ENCODE data around the gene BEND7. TPM values are rescaled to one million over a fixed set of nuclear protein-coding genes. Genes with fewer than 3 reads are reported as not detected.
"Not testable (repeated sequence)": the region's sequence is repeated elsewhere in the genome, so short reads cannot be mapped to it uniquely, and the experiment has no call there.

BEND7 gene
- total RNA-seq, 3 donors from 2014 or later: 9.9 to 19.3 (median 17.7) TPM

DNA sequence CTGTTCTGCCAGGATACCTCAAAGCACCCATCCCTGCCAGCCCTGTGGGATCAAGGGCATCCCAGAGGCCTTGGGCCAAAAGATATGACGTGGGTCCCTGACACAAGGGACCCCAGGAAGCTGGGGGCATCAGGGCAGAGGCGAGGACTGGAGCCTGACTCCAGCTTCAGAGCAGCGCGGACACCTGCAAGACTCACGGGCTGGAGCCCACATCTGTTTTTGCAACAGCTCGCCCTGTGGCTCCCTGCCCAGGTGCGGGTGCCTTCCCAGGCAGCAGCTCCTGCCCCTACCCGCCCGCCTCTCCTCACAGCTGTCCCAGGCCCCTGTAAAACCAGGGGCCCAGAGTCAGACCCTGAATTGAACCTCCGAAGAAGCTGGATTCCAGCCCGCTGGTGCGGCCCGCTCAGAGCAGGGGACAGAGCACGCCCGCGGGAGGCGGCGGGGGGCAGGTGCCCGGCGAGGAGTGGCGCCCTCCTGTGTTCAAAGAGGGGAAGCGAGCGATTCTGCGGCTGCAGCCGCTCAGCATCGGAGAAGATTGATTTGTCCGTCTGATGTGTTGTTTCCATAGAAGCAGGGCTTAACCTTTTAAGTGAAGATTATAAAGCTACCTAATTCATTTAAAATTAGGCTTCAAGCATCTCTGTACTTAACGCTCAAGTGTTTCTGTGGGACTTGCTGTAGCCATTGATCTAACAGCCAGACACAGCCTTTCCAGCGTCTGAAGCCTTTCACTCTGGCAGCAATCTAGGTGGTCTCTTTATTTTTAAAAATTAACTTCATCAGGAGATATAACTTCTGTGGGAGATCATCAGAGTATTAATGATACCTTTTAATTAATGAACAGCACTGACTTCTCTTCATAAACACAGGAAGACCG, 88.4 kb downstream of the BEND7 start:
- Histone ChIP-seq H3K4me3 (peak overlapping the region; percentile 23 to 60 (median 45)), H3K27me3 (peaks cover 0 to 4% of the 10 kb centered on the region in 2 donors), H3K36me3 (no peaks in the 10 kb centered on the region), H3K9me3 (no peaks in the 10 kb centered on the region), H3K27ac (no peak overlapping the region), H3K4me1 (no peaks in the 10 kb centered on the region)
- no peak for TF ChIP-seq POLR2AphosphoS5 (IDR thresholded peaks at IDR 0.05)
- TF ChIP-seq POLR2A (IDR thresholded peaks at IDR 0.05): no peak
- TF ChIP-seq, protein P1, sequence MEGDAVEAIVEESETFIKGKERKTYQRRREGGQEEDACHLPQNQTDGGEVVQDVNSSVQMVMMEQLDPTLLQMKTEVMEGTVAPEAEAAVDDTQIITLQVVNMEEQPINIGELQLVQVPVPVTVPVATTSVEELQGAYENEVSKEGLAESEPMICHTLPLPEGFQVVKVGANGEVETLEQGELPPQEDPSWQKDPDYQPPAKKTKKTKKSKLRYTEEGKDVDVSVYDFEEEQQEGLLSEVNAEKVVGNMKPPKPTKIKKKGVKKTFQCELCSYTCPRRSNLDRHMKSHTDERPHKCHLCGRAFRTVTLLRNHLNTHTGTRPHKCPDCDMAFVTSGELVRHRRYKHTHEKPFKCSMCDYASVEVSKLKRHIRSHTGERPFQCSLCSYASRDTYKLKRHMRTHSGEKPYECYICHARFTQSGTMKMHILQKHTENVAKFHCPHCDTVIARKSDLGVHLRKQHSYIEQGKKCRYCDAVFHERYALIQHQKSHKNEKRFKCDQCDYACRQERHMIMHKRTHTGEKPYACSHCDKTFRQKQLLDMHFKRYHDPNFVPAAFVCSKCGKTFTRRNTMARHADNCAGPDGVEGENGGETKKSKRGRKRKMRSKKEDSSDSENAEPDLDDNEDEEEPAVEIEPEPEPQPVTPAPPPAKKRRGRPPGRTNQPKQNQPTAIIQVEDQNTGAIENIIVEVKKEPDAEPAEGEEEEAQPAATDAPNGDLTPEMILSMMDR (IDR thresholded peaks at IDR 0.05): peak; percentile 67 to 82 (median 75)
- DNase-seq (ENCODE audit: low spot score in 2 of 2): peak; percentile 21 to 70
- intact Hi-C loops (cut with DNase I; ENCODE audit: low total_unique reads): loop anchor here (5.0 kb wide), 1 partner anchor 493 kb away; no protein-coding TSS in a partner anchor

DNA sequence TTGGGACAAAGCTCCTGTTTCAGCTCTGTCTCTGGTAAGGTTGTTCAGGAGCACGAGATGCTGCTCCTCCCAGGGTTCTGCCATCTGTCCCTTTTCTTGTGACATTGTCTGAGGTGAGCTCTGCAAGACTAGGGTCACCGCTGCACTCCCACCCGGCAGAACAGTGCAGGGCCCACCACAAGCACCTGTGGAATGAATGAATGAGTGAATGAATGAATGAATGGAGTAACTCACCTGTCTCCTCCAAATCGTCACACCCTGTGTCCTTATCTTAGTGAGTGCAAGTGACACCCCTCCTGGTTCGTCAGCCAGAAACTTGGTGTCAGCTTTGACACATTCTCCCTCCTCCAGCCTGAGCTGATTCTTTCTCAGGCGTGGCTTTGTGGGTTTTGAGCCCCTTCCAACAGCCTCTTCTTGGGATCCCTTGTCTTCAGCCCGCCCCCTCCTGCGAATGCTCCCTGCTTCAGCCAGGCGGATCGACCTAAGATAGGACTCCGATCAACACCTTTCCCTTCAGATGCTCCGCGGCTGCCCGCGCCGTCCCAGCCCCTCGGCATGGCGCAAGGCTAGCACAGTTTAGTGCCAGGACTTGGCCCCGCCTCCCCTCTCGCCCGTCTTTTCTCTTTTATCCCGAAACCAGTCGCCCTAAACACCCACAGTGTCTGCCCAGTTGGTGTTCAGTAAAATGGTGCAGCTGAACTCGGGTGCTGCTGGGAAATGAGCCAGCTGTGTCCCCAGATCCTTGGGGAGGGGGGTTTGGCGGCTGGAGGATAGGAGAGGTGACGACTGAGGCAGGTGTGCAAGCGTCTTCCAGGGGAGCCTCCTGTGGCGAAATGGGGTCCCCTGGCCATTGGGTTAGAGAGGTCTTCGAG, 89.3 kb downstream of the BEND7 start:
- Histone ChIP-seq H3K27me3 (peaks cover 0 to 4% of the 10 kb centered on the region in 2 donors), H3K4me3 (peak overlapping the region; percentile 23 to 60 (median 45)), H3K36me3 (no peaks in the 10 kb centered on the region), H3K9me3 (no peaks in the 10 kb centered on the region), H3K27ac (no peak overlapping the region), H3K4me1 (no peaks in the 10 kb centered on the region)
- TF ChIP-seq POLR2AphosphoS5 (IDR thresholded peaks at IDR 0.05) (no peak), POLR2A (IDR thresholded peaks at IDR 0.05) (no peak)
- TF ChIP-seq, protein P1 (IDR thresholded peaks at IDR 0.05): no peak
- intact Hi-C loops (cut with DNase I; ENCODE audit: low total_unique reads): loop anchor here (5.0 kb wide), 1 partner anchor 492 kb away; no protein-coding TSS in a partner anchor
- DNase-seq (ENCODE audit: low spot score in 2 of 2): no peak

DNA sequence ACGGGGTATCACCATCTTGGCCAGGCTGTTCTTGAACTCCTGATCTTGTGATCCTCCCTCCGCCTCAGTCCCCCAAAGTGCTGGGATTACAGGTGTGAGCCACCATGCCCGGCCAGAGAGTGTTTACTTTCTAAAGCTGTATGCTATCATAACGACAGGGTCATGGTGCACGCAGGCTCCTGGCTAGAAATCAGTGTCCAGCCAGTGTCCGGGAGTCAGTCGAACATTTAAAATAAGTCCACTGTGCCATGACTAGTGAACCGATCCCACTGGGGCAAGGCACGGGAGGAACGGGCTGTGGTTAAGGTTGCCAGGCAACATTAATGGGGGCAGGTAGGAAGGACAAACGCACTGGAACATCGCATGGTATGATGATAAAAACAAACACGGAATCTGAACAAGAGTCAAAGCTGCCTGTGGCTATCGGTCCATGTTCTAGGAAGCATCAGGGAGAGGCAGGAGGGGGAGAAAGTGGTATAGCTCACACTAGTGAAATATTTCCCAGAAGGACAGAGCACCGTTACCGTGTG, 91.7 kb downstream of the BEND7 start:
- Histone ChIP-seq H3K27ac (no peak overlapping the region), H3K4me1 (no peaks in the 10 kb centered on the region), H3K36me3 (no peaks in the 10 kb centered on the region), H3K4me3 (no peak overlapping the region), H3K27me3 (peaks cover 0 to 4% of the 10 kb centered on the region in 2 donors), H3K9me3 (no peaks in the 10 kb centered on the region)
- TF ChIP-seq POLR2AphosphoS5 (IDR thresholded peaks at IDR 0.05) (no peak), POLR2A (IDR thresholded peaks at IDR 0.05) (no peak)
- TF ChIP-seq, protein P1 (IDR thresholded peaks at IDR 0.05): no peak
- intact Hi-C loops (cut with DNase I; ENCODE audit: low total_unique reads): no loop called here
- DNase-seq (ENCODE audit: low spot score in 2 of 2): no peak

DNA sequence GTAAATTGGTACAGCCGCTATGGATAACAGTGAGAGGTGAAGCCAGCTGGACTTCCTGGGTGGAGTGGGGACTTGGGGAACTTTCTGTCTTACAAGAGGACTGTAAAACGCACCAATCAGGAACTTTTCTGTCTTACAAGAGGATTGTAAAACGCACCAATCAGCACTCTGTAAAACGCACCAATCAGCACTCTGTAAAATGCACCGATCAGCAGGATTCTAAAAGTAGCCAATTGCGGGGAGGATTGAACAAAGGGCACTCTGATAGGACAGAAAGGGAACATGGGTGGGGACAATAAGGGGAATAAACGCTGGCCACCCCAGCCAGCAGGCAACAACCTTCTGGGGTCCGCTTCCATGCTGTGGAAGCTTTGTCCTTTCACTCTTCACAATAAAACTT, 100.9 kb downstream of the BEND7 start:
- H3K4me1 ChIP-seq; H3K27me3 ChIP-seq; H3K27ac ChIP-seq; H3K4me3 ChIP-seq; DNase-seq (ENCODE audit: low spot score in 2 of 2); H3K9me3 ChIP-seq; intact Hi-C loops (cut with DNase I; ENCODE audit: low total_unique reads); H3K36me3 ChIP-seq: not testable (repeated sequence)

DNA sequence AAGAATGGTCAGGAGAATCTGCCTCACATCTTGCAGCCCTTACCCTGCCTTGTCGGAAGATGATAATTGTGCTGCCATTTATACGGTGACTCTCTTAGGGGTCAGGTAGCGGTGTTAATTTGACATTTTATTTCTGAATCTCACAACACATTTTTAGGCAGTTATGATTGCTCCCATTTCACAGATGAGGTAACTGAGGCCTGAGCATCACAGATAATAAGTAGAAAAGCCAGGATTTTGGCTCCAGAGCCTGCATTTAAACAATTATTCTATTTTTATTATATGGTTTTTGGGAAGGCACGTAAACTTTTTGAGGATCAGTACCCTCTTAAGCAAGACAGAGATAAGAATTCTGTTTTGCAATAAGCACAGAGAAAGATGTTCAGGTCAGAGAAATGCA, 103.4 kb downstream of the BEND7 start:
- Histone ChIP-seq H3K36me3 (no peaks in the 10 kb centered on the region), H3K27ac (no peak overlapping the region), H3K9me3 (no peaks in the 10 kb centered on the region), H3K4me3 (no peak overlapping the region), H3K4me1 (no peaks in the 10 kb centered on the region), H3K27me3 (no peaks in the 10 kb centered on the region)
- DNase-seq (ENCODE audit: low spot score in 2 of 2): no peak
- intact Hi-C loops (cut with DNase I; ENCODE audit: low total_unique reads): no loop called here
- TF ChIP-seq POLR2AphosphoS5 (IDR thresholded peaks at IDR 0.05): no peak
- TF ChIP-seq, protein P1 (IDR thresholded peaks at IDR 0.05): no peak
- TF ChIP-seq POLR2A (IDR thresholded peaks at IDR 0.05): no peak
